ENCODE measurements around the gene ZCCHC7. TPM values are rescaled to one million over a fixed set of nuclear protein-coding genes. Genes with fewer than 3 reads are reported as not detected.
"Not testable (repeated sequence)": the region's sequence is repeated elsewhere in the genome, so short reads cannot be mapped to it uniquely, and the experiment has no call there.

The ZCCHC7 gene
- total RNA-seq, 2 donors from 2014 or later = 20.7 to 25.7 TPM

DNA sequence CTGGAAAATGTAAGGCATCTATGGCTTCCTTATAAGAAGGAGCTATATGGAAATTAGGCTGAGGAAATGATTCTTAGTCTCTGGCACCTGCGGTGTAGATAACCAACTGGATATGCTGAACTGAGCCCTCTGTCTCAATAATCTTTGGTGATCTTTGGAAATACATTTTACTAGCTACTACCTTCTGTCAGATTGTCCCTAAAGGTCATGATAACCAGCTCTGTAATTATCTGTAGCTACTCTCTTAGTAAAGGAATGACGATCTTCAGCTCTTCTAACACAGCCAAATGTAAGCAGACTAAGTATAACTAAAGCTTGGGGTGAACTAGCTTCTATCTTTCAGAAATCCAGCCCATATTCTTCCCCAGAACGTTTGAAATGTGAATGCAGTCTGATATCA lies 177.2 kb downstream of the ZCCHC7 start:
- ATAC-seq (no peak), DNase-seq (ENCODE audit: low spot score) (no peak)
- Mint-ChIP-seq H3K36me3 (no peaks in the 10 kb centered on the region), H3K4me3 (no peak overlapping the region), H3K9me3 (no peaks in the 10 kb centered on the region), H3K27ac (no peak overlapping the region), H3K4me1 (ENCODE audit: low read depth in 2 of 2) (peaks cover 46 to 55% of the 10 kb centered on the region in 2 donors), H3K27me3 (no peaks in the 10 kb centered on the region)

DNA sequence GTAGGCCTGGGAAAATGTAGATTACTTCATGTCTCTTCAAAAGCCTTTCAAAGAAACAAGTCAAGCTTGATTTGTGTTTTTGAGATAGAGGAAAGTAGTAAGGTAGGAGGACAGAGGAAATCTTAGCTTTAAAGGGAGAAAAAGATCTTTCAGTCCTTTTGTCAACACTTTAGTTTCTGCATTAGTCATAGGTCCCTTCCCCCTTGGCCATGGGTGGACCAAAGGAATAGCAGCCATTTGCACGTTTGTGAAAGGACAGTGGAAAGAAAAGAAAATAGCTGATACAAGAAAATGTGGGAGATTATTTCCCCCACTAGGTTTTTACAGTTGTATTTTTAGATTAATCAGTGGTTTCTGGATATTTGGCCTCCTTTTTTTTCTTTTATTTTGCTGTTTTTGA lies 180.2 kb downstream of the ZCCHC7 start:
- Mint-ChIP-seq H3K4me3 (peak overlapping the region; percentile 70), H3K4me1 (ENCODE audit: low read depth in 2 of 2) (peaks cover 61 to 77% of the 10 kb centered on the region in 2 donors), H3K27ac (peak overlapping the region; percentile 61 to 88), H3K27me3 (no peaks in the 10 kb centered on the region), H3K36me3 (peaks cover 5% of the 10 kb centered on the region), H3K9me3 (no peaks in the 10 kb centered on the region)
- DNase-seq (ENCODE audit: low spot score) = no peak
- ATAC-seq = no peak

- H3K4me1 Mint-ChIP-seq (ENCODE audit: low read depth in 2 of 2) = peaks cover 54 to 72% of the 10 kb centered on the region in 2 donors
- H3K36me3 Mint-ChIP-seq = peaks cover 5% of the 10 kb centered on the region
- H3K9me3 Mint-ChIP-seq = no peaks in the 10 kb centered on the region
- H3K27me3 Mint-ChIP-seq = no peaks in the 10 kb centered on the region
- DNase-seq (ENCODE audit: low spot score) = no peak
- peak; percentile 76 to 80 for ATAC-seq
- peak overlapping the region; percentile 61 to 88 for H3K27ac Mint-ChIP-seq
- peak overlapping the region; percentile 70 for H3K4me3 Mint-ChIP-seq
Measured at GRCh38 chr9:37301042-37301853, 180.9 kb downstream of the ZCCHC7 start.

GRCh38 chr9:37301854-37302172 lies 181.4 kb downstream of the ZCCHC7 start:
- H3K4me1 Mint-ChIP-seq (ENCODE audit: low read depth in 2 of 2) = peaks cover 51 to 69% of the 10 kb centered on the region in 2 donors
- H3K36me3 Mint-ChIP-seq = peaks cover 5% of the 10 kb centered on the region
- H3K4me3 Mint-ChIP-seq = peak overlapping the region; percentile 70
- peak overlapping the region; percentile 61 to 88 for H3K27ac Mint-ChIP-seq
- H3K9me3 Mint-ChIP-seq = no peaks in the 10 kb centered on the region
- DNase-seq (ENCODE audit: low spot score) (no peak), ATAC-seq (no peak)
- H3K27me3 Mint-ChIP-seq = no peaks in the 10 kb centered on the region

GRCh38 chr9:37302277-37302676 lies 181.9 kb downstream of the ZCCHC7 start:
- Mint-ChIP-seq H3K27me3 (no peaks in the 10 kb centered on the region), H3K4me1 (ENCODE audit: low read depth in 2 of 2) (peaks cover 51 to 69% of the 10 kb centered on the region in 2 donors), H3K36me3 (peaks cover 5% of the 10 kb centered on the region), H3K27ac (peak overlapping the region; percentile 61 to 88), H3K4me3 (peak overlapping the region; percentile 70), H3K9me3 (no peaks in the 10 kb centered on the region)
- DNase-seq (ENCODE audit: low spot score) (peak; percentile 61), ATAC-seq (peak; percentile 91 to 95)

- H3K36me3 Mint-ChIP-seq; H3K27me3 Mint-ChIP-seq; DNase-seq (ENCODE audit: low spot score); H3K9me3 Mint-ChIP-seq: not testable (repeated sequence)
- Mint-ChIP-seq H3K4me1 (ENCODE audit: low read depth in 2 of 2) (peaks cover 51 to 69% of the 10 kb centered on the region in 2 donors), H3K4me3 (peak overlapping the region; percentile 70), H3K27ac (peak overlapping the region; percentile 61 to 88)
- ATAC-seq = peak in 1 of 2 donors; percentile 41
Measured at GRCh38 chr9:37303272-37303671, 182.9 kb downstream of the ZCCHC7 start.

GRCh38 chr9:37309136-37309535 lies 188.8 kb downstream of the ZCCHC7 start:
- no peaks in the 10 kb centered on the region for H3K27me3 Mint-ChIP-seq
- peaks cover 15% of the 10 kb centered on the region in 2 donors for H3K4me1 Mint-ChIP-seq (ENCODE audit: low read depth in 2 of 2)
- peaks cover 5% of the 10 kb centered on the region for H3K36me3 Mint-ChIP-seq
- DNase-seq (ENCODE audit: low spot score) = no peak
- no peaks in the 10 kb centered on the region for H3K9me3 Mint-ChIP-seq
- no peak overlapping the region for H3K4me3 Mint-ChIP-seq
- no peak overlapping the region for H3K27ac Mint-ChIP-seq
- no peak for ATAC-seq

DNA sequence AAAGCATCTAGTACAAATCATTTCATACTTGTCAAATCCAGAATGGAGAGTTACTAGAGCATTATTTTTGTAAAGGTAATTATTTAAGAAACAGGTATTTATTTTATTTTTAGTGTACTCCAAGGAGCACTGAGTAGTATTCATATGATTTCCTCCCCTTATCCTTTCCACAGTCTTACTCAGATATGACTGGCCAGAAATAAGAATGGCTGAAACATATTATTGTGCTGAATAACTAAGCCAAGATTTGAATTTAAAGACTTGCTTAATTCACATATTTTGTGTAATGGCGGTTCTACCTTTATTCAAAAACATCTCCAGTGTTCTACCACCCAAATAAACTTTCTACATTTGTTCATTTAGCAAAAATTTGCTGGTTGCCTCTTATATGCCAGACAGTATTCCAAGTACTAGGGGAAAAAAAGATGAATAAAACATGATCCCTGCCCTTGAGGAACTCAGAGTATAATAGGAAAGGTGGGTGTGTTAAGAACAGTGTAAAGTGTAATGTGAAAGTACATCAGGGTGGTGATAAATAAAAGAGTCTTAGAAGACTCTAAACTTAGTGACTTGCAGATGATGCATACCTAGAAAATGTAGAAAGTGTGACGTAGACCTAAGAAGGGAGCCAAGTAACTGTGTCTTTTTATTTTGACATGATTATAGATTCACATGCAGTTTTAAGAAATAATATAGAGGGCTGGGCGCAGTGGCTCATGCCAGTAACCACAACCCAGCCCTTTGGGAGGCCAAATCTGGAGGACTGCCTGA lies 191.7 kb downstream of the ZCCHC7 start:
- no peak overlapping the region for H3K27ac Mint-ChIP-seq
- no peaks in the 10 kb centered on the region for H3K27me3 Mint-ChIP-seq
- no peaks in the 10 kb centered on the region for H3K9me3 Mint-ChIP-seq
- peaks cover 0 to 3% of the 10 kb centered on the region in 2 donors for H3K4me1 Mint-ChIP-seq (ENCODE audit: low read depth in 2 of 2)
- ATAC-seq (no peak), DNase-seq (ENCODE audit: low spot score) (no peak)
- no peaks in the 10 kb centered on the region for H3K36me3 Mint-ChIP-seq
- H3K4me3 Mint-ChIP-seq = no peak overlapping the region

DNA sequence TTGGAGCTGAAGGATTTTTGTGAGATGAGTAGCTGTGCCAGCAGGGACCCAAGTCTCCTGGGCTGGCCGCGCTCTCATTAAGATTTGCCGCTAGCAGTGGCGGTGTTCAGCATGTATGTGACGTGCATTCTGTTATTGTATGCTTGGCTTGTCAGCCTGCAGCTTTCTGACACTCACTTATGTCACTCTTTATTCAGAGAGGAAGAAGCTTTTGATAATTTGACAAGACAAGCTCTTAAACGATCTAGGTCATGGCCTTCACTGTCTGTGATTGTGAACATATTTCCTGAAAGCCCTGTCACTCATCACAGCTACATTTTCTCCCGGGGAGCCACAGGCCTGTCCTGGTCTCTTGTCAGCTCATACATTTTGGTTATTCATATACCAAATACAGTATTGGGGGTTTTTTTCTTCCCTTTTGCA lies 203.9 kb downstream of the ZCCHC7 start:
- no peaks in the 10 kb centered on the region for H3K27me3 Mint-ChIP-seq
- no peak overlapping the region for H3K27ac Mint-ChIP-seq
- no peak overlapping the region for H3K4me3 Mint-ChIP-seq
- ATAC-seq (no peak), DNase-seq (ENCODE audit: low spot score) (no peak)
- peaks cover 0 to 7% of the 10 kb centered on the region in 2 donors for H3K4me1 Mint-ChIP-seq (ENCODE audit: low read depth in 2 of 2)
- no peaks in the 10 kb centered on the region for H3K9me3 Mint-ChIP-seq
- H3K36me3 Mint-ChIP-seq = no peaks in the 10 kb centered on the region

DNA sequence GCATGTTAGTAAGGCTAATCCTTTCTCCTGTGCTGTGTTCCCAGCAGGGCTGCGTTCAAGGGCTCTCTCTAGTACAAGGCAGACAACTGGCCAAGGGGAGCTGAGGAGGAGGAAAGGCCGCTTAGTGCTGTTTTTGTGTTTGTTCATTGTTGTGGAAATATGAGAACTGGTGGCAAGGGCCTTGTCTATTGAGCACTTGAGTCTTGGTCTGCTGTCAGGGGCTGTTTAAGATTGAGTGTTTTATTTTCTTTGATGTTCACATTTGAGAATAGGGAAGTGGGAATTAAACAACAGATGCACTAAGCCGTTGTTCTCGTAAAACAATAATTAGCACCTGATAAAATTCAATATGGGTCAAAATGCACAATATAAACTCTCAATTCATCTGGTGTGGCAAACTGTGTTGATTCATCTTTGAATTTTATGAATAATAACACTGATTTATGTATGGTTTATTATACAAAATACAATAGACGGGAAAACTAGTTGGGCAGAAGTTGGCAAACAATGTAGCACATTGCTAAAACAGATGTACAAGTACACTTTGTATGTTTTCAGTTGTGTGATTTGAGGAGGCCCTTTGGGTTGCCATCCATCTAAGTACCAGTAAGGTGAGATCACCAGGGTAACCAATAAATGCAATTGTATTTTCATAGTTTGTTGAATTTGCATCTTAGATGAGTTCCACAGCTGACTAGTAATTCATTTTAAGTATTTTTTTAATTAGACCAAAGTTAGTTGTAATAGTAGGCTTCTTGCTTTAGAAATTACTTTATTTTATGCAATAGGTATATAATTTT lies 204.5 kb downstream of the ZCCHC7 start:
- Mint-ChIP-seq H3K27ac (no peak overlapping the region), H3K4me3 (no peak overlapping the region), H3K27me3 (no peaks in the 10 kb centered on the region), H3K36me3 (no peaks in the 10 kb centered on the region), H3K4me1 (ENCODE audit: low read depth in 2 of 2) (peaks cover 0 to 7% of the 10 kb centered on the region in 2 donors), H3K9me3 (no peaks in the 10 kb centered on the region)
- ATAC-seq (no peak), DNase-seq (ENCODE audit: low spot score) (no peak)

GRCh38 chr9:37325778-37326177 lies 205.4 kb downstream of the ZCCHC7 start:
- Mint-ChIP-seq H3K27ac (no peak overlapping the region), H3K36me3 (no peaks in the 10 kb centered on the region), H3K27me3 (no peaks in the 10 kb centered on the region), H3K4me3 (no peak overlapping the region), H3K9me3 (no peaks in the 10 kb centered on the region), H3K4me1 (ENCODE audit: low read depth in 2 of 2) (peaks cover 0 to 7% of the 10 kb centered on the region in 2 donors)
- DNase-seq (ENCODE audit: low spot score) (no peak), ATAC-seq (no peak)

GRCh38 chr9:37327553-37327952 lies 207.2 kb downstream of the ZCCHC7 start:
- Mint-ChIP-seq H3K27ac (no peak overlapping the region), H3K36me3 (no peaks in the 10 kb centered on the region), H3K27me3 (no peaks in the 10 kb centered on the region), H3K4me1 (ENCODE audit: low read depth in 2 of 2) (peaks cover 0 to 7% of the 10 kb centered on the region in 2 donors), H3K9me3 (no peaks in the 10 kb centered on the region), H3K4me3 (no peak overlapping the region)
- DNase-seq (ENCODE audit: low spot score) (no peak), ATAC-seq (no peak)

GRCh38 chr9:37328556-37329227 lies 208.3 kb downstream of the ZCCHC7 start:
- no peak for ATAC-seq
- DNase-seq (ENCODE audit: low spot score) = no peak
- Mint-ChIP-seq H3K4me1 (ENCODE audit: low read depth in 2 of 2) (peaks cover 0 to 7% of the 10 kb centered on the region in 2 donors), H3K27me3 (no peaks in the 10 kb centered on the region), H3K27ac (no peak overlapping the region), H3K36me3 (no peaks in the 10 kb centered on the region), H3K4me3 (no peak overlapping the region), H3K9me3 (no peaks in the 10 kb centered on the region)
